GM12878 (cell line): ENCODE data around the gene URI1. TPM values are rescaled to one million over a fixed set of nuclear protein-coding genes. Genes with fewer than 3 reads are reported as not detected.
A peak's percentile ranks its signal among the peaks of the same experiment; 100 is the strongest.

ENCODE experiments used
- ATAC-seq: fragments of 200-7000 bp; cut with Tn5 transposase; 3 replicates; pipeline ENCODE4 v1.9.1; 2020; ENCODE audit warnings: mild to moderate bottlenecking, moderate library complexity
- BruUV-seq: library from RNA; stranded (reverse); fragments of 400-500 nt; replicated peaks from 2 replicates; lab custom pipeline; 2021; lab: Mats Ljungman, UMichigan
- CTCF ChIA-PET: fragments of 300-600 bp; sonication (Branson Sonifier 250); formaldehyde crosslinking; extraction: SDS; loops from one replicate; lab custom pipeline; 2021; ENCODE audit warnings: inconsistent platforms; lab: Yijun Ruan, JAX
- POLR2A ChIA-PET: fragments of 350-600 bp; formaldehyde crosslinking; extraction: SDS; loops from one replicate; lab custom pipeline; 2021; ENCODE audit warnings: inconsistent platforms; lab: Charles Lee
- RAD21 ChIA-PET: fragments of 300-600 bp; sonication (Branson Sonifier 250); formaldehyde crosslinking; loops from one replicate; lab custom pipeline; 2023; ENCODE audit warnings: antibody characterized with exemption; ENCODE audit not compliant: unreplicated experiment; lab: Charles Lee
- SMC1A ChIA-PET: fragments of 300-600 bp; sonication (Branson Sonifier 250); formaldehyde crosslinking; loops from one replicate; lab custom pipeline; 2023; ENCODE audit not compliant: unreplicated experiment, uncharacterized antibody; lab: Charles Lee
- DNase-seq: peaks from one replicate; pipeline ENCODE4 v3.0.0-alpha.2; 2011; ENCODE audit warnings: low read depth, low spot score
- FAIRE-seq: peaks from 3 replicates; lab custom pipeline; 2011; peaks lifted over from hg19 to GRCh38; lab: Jason Lieb, UNC
- H2AFZ ChIP-seq: 2 replicates; pipeline ENCODE4 v1.6.0; 2011; ENCODE audit warnings: low read depth, low read length, control low read depth; ENCODE audit not compliant: control insufficient read depth
- H3K27ac ChIP-seq: 2 replicates; pipeline ENCODE4 v1.5.1; 2011; ENCODE audit warnings: control low read depth; ENCODE audit not compliant: control insufficient read depth, insufficient read depth
- H3K27me3 ChIP-seq, 2 experiments: replicated peaks in 1 of 2; 2 replicates each; pipeline versions ENCODE4 v1.6.0 to v1.6.1; 2011; ENCODE audit warnings: low read length in 1 of 2; ENCODE audit not compliant: control insufficient read depth in 2 of 2, insufficient read depth in 2 of 2
- H3K36me3 ChIP-seq, 2 experiments: 2 replicates each; pipeline ENCODE4 v1.5.1; 2011; ENCODE audit warnings: low read length in 1 of 2; ENCODE audit not compliant: control insufficient read depth in 2 of 2, insufficient read depth in 2 of 2
- H3K4me1 ChIP-seq: 2 replicates; pipeline ENCODE4 v1.6.1; 2011; ENCODE audit warnings: mild to moderate bottlenecking, low read length, moderate library complexity, mixed read lengths; ENCODE audit not compliant: control insufficient read depth, insufficient read depth
- H3K4me2 ChIP-seq: 2 replicates; pipeline ENCODE4 v1.6.0; 2011; ENCODE audit warnings: control low read depth; ENCODE audit not compliant: control insufficient read depth, insufficient read depth
- H3K4me3 ChIP-seq: fragments of 200-600 bp; sonication (generic); 2 replicates; pipeline ENCODE4 v1.5.1; 2016
- H3K79me2 ChIP-seq: 2 replicates; pipeline ENCODE4 v1.6.0; 2011; ENCODE audit warnings: low read length; ENCODE audit not compliant: control insufficient read depth, insufficient read depth
- H3K9ac ChIP-seq: 2 replicates; pipeline ENCODE4 v1.8.0; 2011; ENCODE audit warnings: low read length, control low read depth, mixed read lengths; ENCODE audit not compliant: control insufficient read depth, insufficient read depth
- H3K9me3 ChIP-seq: replicated peaks from 3 replicates; pipeline ENCODE4 v1.5.1; 2011; ENCODE audit warnings: mild to moderate bottlenecking, low read length; ENCODE audit not compliant: control insufficient read depth, insufficient read depth
- H4K20me1 ChIP-seq: 2 replicates; pipeline ENCODE4 v1.6.0; 2011; ENCODE audit not compliant: control insufficient read depth, insufficient read depth
- HCFC1 ChIP-seq: fragments of 150-350 bp; IDR thresholded peaks from 2 replicates; pipeline ENCODE4 v1.6.1; 2014; ENCODE audit warnings: low read length
- HDAC2 ChIP-seq: fragments of 200-600 bp; sonication (generic); IDR thresholded peaks from 2 replicates; pipeline ENCODE4 v1.6.1; 2017
- IKZF1 ChIP-seq: fragments of 450-650 bp; conservative IDR thresholded peaks from 2 replicates; pipeline ENCODE4 v1.6.1; 2017; ENCODE audit warnings: antibody characterized with exemption, mild to moderate bottlenecking
- MEF2A ChIP-seq: IDR thresholded peaks from 2 replicates; pipeline ENCODE4 v1.6.1; 2011; ENCODE audit warnings: low read depth, mild to moderate bottlenecking, low read length, moderate library complexity; ENCODE audit not compliant: insufficient read depth
- NFYB ChIP-seq: IDR thresholded peaks from 2 replicates; pipeline ENCODE4 v1.6.1; 2011; ENCODE audit warnings: low read depth, mild to moderate bottlenecking, low read length, improper control_type of control experiment, moderate library complexity; ENCODE audit not compliant: insufficient read depth
- TCF12 ChIP-seq: IDR thresholded peaks from 2 replicates; pipeline ENCODE4 v1.6.1; 2011; ENCODE audit warnings: low read depth, mild to moderate bottlenecking, low read length
- YBX1 ChIP-seq: fragments of 450-650 bp; IDR thresholded peaks from 2 replicates; pipeline ENCODE4 v1.6.1; 2016; ENCODE audit warnings: antibody characterized with exemption
- ZNF384 ChIP-seq: IDR thresholded peaks from 2 replicates; pipeline ENCODE4 v1.6.1; 2012; ENCODE audit warnings: low read depth, mild to moderate bottlenecking, low read length, improper control_type of control experiment, borderline replicate concordance
- WGBS: methylation state at CpG from one replicate; pipeline ENCODE4 v1.1.6; 2016; ENCODE audit warnings: low lambda C conversion rate; ENCODE audit not compliant: insufficient replicate concordance, insufficient coverage; ENCODE audit errors: missing lambda C conversion rate; 5-methylcytosine and 5-hydroxymethylcytosine counted together
- in situ Hi-C: fragments of 300-500 bp; cut with MboI; formaldehyde crosslinking; loops from 9 replicates; pipeline ENCODE4 v1.14.3; 2018; ENCODE audit warnings: mixed read lengths
- intact Hi-C: fragments of 100-400 bp; cut with micrococcal nuclease; formaldehyde crosslinking; loops from one replicate; pipeline ENCODE4 v1.14.2; 2022; ENCODE audit not compliant: unreplicated experiment
- polyA plus RNA-seq, 11 experiments: library from polyadenylated mRNA; depleted of rRNA in 4 of 11; unstranded in 6 of 11; stranded (reverse) in 5 of 11; fragments of >200 nt; fragmentation: Nextera tagmentation in 4 of 11; fragmentation: Illumina TruSeq in 1 of 11; extraction: Ambion mirVana in 4 of 11; extraction: Trizol in 1 of 11; gene quantifications; 1 replicate in 1 of 11; 2 replicates in 10 of 11; pipeline versions ENCODE4 v1.2.1 to v1.2.3, GENCODE V29; 2011 to 2016; ENCODE audit warnings: inconsistent platforms in 2 of 11, missing spikeins in 2 of 11, low read depth in 1 of 11
- total RNA-seq, 4 experiments: library from RNA; depleted of rRNA in 3 of 4; stranded (reverse); fragments of >200 nt in 3 of 4; fragmentation: Illumina TruSeq in 1 of 4; extraction: Trizol in 1 of 4; gene quantifications; 2 replicates each; pipeline versions ENCODE4 v1.2.1 to v1.2.3, GENCODE V29; 2013 to 2021
- TF ChIP-seq, protein P1 (sequence below): fragments of 450-650 bp; IDR thresholded peaks from 2 replicates; pipeline ENCODE4 v1.6.1; 2017; ENCODE audit warnings: mild to moderate bottlenecking, moderate library complexity

The URI1 gene
- total and polyA plus RNA-seq, 10 of the 15 experiments (the other 5 are each of a cell fraction or from before 2014, with no cell fraction given): 15.2 to 94.2 (median 47.9) TPM

DNA sequence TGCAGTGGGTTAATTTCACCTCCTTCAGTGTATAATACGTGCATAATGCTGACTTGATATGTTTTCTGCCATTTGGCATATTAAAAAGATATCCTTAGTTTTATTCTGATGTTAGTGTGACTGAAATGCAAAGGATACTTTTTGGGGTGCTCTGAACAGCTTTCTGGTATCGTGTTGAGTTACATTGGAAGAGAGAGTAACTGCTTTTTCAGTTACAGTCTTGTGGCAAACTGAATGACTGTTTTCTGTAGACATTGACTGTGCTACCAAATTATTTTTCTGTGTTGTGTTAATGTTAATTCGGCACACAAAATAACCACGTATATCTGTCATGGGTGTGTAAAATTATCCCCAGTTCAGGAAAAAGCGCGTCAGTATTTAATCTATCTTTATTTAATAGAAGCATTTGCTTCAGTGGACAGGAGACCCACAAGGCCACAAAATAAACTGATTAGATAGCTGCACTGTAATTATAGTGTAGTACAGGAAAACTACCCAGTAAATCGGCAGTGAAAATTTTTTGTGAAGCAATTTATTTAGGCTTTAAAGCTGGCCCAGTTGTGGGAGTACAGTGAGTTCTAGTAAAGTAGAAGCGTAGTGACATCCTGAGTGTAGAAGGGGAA, 2.5 kb downstream of the URI1 start:
- BruUV-seq: TSS peak; percentile 55
- RAD21 ChIA-PET: interaction anchor here (0.9 to 2.1 kb wide), 4 partner anchors 19 to 58 kb away, joined by 3 to 12 read pairs (median 5); no protein-coding TSS in a partner anchor

More for the DNA sequence above, 2.5 kb downstream of the URI1 start:
- Histone ChIP-seq H4K20me1 (no peaks in the 10 kb centered on the region), H3K4me3 (peak overlapping the region; percentile 57), H2AFZ (no peak overlapping the region), H3K9ac (peak overlapping the region; percentile 16; the same call in 1 of the 2 replicates), H3K4me2 (peak overlapping the region; percentile 78), H3K79me2 (peaks cover 61% of the 10 kb centered on the region), H3K36me3 (no peaks in the 10 kb centered on the region), H3K4me1 (peaks cover 3% of the 10 kb centered on the region; the same call in 1 of the 2 replicates), H3K27me3 (no peaks in the 10 kb centered on the region), H3K9me3 (peaks cover 3% of the 10 kb centered on the region; the same call in 2 of the 3 replicates), H3K27ac (peak overlapping the region; percentile 37; the same call in 1 of the 2 replicates)
- TF ChIP-seq HCFC1 (no peak), NFYB (no peak), YBX1 (no peak), IKZF1 (no peak), MEF2A (no peak), ZNF384 (no peak), HDAC2 (no peak), TCF12 (no peak)
- TF ChIP-seq, protein P1, sequence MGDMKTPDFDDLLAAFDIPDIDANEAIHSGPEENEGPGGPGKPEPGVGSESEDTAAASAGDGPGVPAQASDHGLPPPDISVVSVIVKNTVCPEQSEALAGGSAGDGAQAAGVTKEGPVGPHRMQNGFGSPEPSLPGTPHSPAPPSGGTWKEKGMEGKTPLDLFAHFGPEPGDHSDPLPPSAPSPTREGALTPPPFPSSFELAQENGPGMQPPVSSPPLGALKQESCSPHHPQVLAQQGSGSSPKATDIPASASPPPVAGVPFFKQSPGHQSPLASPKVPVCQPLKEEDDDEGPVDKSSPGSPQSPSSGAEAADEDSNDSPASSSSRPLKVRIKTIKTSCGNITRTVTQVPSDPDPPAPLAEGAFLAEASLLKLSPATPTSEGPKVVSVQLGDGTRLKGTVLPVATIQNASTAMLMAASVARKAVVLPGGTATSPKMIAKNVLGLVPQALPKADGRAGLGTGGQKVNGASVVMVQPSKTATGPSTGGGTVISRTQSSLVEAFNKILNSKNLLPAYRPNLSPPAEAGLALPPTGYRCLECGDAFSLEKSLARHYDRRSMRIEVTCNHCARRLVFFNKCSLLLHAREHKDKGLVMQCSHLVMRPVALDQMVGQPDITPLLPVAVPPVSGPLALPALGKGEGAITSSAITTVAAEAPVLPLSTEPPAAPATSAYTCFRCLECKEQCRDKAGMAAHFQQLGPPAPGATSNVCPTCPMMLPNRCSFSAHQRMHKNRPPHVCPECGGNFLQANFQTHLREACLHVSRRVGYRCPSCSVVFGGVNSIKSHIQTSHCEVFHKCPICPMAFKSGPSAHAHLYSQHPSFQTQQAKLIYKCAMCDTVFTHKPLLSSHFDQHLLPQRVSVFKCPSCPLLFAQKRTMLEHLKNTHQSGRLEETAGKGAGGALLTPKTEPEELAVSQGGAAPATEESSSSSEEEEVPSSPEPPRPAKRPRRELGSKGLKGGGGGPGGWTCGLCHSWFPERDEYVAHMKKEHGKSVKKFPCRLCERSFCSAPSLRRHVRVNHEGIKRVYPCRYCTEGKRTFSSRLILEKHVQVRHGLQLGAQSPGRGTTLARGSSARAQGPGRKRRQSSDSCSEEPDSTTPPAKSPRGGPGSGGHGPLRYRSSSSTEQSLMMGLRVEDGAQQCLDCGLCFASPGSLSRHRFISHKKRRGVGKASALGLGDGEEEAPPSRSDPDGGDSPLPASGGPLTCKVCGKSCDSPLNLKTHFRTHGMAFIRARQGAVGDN: no peak
- FAIRE-seq (no peak), ATAC-seq (0 out of 3 replicates have a peak, but pooled peaks have one; percentile 7), DNase-seq (no peak)
- CTCF ChIA-PET: interaction anchor here (0.6 to 3.9 kb wide), 4 partner anchors 16 to 185 kb away, joined by 3 to 35 read pairs (median 6); no protein-coding TSS in a partner anchor
- intact Hi-C loops (loop anchor here (5.0 kb wide), 1 partner anchor 88 kb away; no protein-coding TSS in a partner anchor), in situ Hi-C loops (no loop called here)
- 65% methylated on average over 8 of the region's 8 CpGs for WGBS
- POLR2A ChIA-PET: no interaction called here
- SMC1A ChIA-PET: interaction anchor here (0.6 to 4.3 kb wide), 13 partner anchors 13 to 102 kb away, joined by 3 to 26 read pairs (median 6); no protein-coding TSS in a partner anchor
